NB4 (cell line): Measurements from ENCODE around the gene COL4A6.

Source experiments
- DNase-seq: peaks from one replicate; pipeline ENCODE4 v3.0.0; 2010; ENCODE audit warnings: low read depth
- H3K4me3 ChIP-seq: one replicate; pipeline ENCODE4 v1.5.1; 2011; ENCODE audit warnings: mild to moderate bottlenecking, low read depth, low read length, moderate library complexity
- MAX ChIP-seq: IDR thresholded peaks from 2 replicates; pipeline ENCODE4 v1.6.1; 2011; ENCODE audit warnings: low read depth, low read length
- MYC ChIP-seq: IDR thresholded peaks from 2 replicates; pipeline ENCODE4 v1.6.1; 2011; ENCODE audit warnings: low read depth, low read length
- POLR2A ChIP-seq: IDR thresholded peaks from 2 replicates; pipeline ENCODE4 v1.6.1; 2011; ENCODE audit warnings: mild to moderate bottlenecking; ENCODE audit not compliant: insufficient read length; ENCODE audit errors: extremely low read depth
- TF ChIP-seq, protein P1 (sequence below): IDR thresholded peaks from one replicate; pipeline ENCODE4 v1.5.1; 2012; ENCODE audit warnings: low read depth, low read length

COL4A6 gene

DNA sequence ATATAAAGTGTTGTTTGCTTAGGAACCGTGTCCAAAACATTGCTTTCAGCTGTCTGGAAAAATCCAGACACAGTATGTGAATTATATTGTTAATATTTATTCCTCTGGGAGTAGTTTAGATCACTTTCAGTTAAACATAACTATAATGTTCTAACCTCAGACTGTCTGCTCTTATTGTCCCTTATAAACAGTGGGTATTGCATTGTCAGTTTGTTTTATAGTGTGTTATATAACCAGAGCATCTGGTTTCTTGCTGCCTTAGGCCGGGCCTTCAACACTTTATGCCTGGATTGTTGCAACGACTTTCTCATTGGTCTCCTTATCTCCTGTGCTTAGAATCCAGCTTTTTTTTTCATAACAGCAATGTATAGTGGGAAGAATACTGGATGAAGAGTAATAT lies 320.2 kb downstream of the COL4A6 start:
- TF ChIP-seq MYC (no peak), POLR2A (no peak), MAX (no peak)
- TF ChIP-seq, protein P1, sequence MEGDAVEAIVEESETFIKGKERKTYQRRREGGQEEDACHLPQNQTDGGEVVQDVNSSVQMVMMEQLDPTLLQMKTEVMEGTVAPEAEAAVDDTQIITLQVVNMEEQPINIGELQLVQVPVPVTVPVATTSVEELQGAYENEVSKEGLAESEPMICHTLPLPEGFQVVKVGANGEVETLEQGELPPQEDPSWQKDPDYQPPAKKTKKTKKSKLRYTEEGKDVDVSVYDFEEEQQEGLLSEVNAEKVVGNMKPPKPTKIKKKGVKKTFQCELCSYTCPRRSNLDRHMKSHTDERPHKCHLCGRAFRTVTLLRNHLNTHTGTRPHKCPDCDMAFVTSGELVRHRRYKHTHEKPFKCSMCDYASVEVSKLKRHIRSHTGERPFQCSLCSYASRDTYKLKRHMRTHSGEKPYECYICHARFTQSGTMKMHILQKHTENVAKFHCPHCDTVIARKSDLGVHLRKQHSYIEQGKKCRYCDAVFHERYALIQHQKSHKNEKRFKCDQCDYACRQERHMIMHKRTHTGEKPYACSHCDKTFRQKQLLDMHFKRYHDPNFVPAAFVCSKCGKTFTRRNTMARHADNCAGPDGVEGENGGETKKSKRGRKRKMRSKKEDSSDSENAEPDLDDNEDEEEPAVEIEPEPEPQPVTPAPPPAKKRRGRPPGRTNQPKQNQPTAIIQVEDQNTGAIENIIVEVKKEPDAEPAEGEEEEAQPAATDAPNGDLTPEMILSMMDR, result no peak
- no peak for DNase-seq
- no peak overlapping the region for H3K4me3 ChIP-seq

DNA sequence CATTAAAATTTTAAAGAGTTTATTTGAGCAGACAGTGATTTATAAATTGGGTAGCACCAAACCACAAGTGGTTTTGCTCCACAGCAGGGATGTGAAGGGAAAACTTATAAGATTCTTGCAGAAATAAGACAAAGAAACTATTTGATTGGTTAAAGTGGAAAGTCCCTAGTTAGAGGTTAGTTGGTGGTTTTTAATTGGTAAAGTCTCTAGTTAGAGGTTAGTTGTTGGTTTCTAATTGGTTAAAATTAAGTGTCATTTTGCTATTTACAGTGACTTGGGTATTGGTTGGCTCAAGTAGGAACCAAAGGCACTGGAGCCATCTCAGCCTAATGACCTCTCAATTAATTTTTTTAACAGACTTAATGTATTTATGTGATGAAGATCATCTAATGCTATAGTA lies 323.7 kb downstream of the COL4A6 start:
- H3K4me3 ChIP-seq, result no peak overlapping the region
- DNase-seq, result no peak
- TF ChIP-seq MYC (no peak), POLR2A (no peak), MAX (no peak)
- TF ChIP-seq, protein P1, result no peak
